HG03196 (cell line): Measurements from ENCODE around the gene PRKCA.
"Not testable (repeated sequence)": the region's sequence is repeated elsewhere in the genome, so short reads cannot be mapped to it uniquely, and the experiment has no call there.

Experiments
- ATAC-seq: cut with Tn5 transposase; IDR thresholded peaks from one replicate; pipeline ENCODE4 v1.9.1; 2021; ENCODE audit not compliant: unreplicated experiment

PRKCA gene

GRCh38 chr17:66695098-66695497 is 392.7 kb downstream of the PRKCA start:
- ATAC-seq, result no peak

- no peak for ATAC-seq
Observed at GRCh38 chr17:66698270-66698669, 395.9 kb downstream of the PRKCA start.

GRCh38 chr17:66701462-66701861 is 399.0 kb downstream of the PRKCA start:
- ATAC-seq, result no peak

GRCh38 chr17:66702106-66702936 is 399.9 kb downstream of the PRKCA start:
- ATAC-seq, result no peak

- peak; percentile 5 for ATAC-seq
Observed at GRCh38 chr17:66704858-66705520, 402.6 kb downstream of the PRKCA start.

- no peak for ATAC-seq
Observed at GRCh38 chr17:66706851-66707450, 404.5 kb downstream of the PRKCA start.

GRCh38 chr17:66711401-66711800 is 409.0 kb downstream of the PRKCA start:
- no peak for ATAC-seq

- ATAC-seq, result no peak
Observed at GRCh38 chr17:66711881-66712321, 409.5 kb downstream of the PRKCA start.

GRCh38 chr17:66712453-66712852 is 410.0 kb downstream of the PRKCA start:
- ATAC-seq, result no peak

- ATAC-seq, result not testable (repeated sequence)
Observed at GRCh38 chr17:66713021-66713532, 410.7 kb downstream of the PRKCA start.

- peak; percentile 76 for ATAC-seq
Observed at GRCh38 chr17:66713533-66714042, 411.2 kb downstream of the PRKCA start.

- no peak for ATAC-seq
Observed at GRCh38 chr17:66714046-66715023, 411.9 kb downstream of the PRKCA start.

GRCh38 chr17:66715076-66715675 is 412.8 kb downstream of the PRKCA start:
- ATAC-seq, result no peak

- ATAC-seq, result no peak
Observed at GRCh38 chr17:66715745-66716156, 413.3 kb downstream of the PRKCA start.

GRCh38 chr17:66716236-66717026 is 414.0 kb downstream of the PRKCA start:
- ATAC-seq, result no peak

- ATAC-seq, result peak; percentile 70
Observed at GRCh38 chr17:66717641-66718058, 415.2 kb downstream of the PRKCA start.

GRCh38 chr17:66720027-66720426 is 417.6 kb downstream of the PRKCA start:
- ATAC-seq, result no peak

- ATAC-seq, result no peak
Observed at GRCh38 chr17:66720567-66720966, 418.2 kb downstream of the PRKCA start.

- ATAC-seq, result no peak
Observed at GRCh38 chr17:66722341-66722740, 419.9 kb downstream of the PRKCA start.
